IgD-negative memory B cell (primary cell): Measurements from ENCODE around the gene MIS18A. TPM values are rescaled to one million over a fixed set of nuclear protein-coding genes. Genes with fewer than 3 reads are reported as not detected.

Experiments used
- H3K27ac Mint-ChIP-seq, 3 donors: one replicate each; pipeline ENCODE4 v1.8.0; 2020 to 2022; ENCODE audit warnings: mild to moderate bottlenecking in 3 of 3, mixed read lengths in 3 of 3, moderate library complexity in 1 of 3
- H3K27me3 Mint-ChIP-seq: one replicate; pipeline ENCODE4 v1.8.0; 2021; ENCODE audit warnings: mixed read lengths
- H3K36me3 Mint-ChIP-seq: one replicate; pipeline ENCODE4 v1.8.0; 2020; ENCODE audit warnings: mild to moderate bottlenecking, mixed read lengths
- H3K4me1 Mint-ChIP-seq, 3 donors: one replicate each; pipeline ENCODE4 v1.8.0; 2020 to 2022; ENCODE audit warnings: mixed read lengths in 3 of 3, mild to moderate bottlenecking in 1 of 3
- H3K4me3 Mint-ChIP-seq, 4 donors: one replicate each; pipeline ENCODE4 v1.8.0; 2020 to 2022; ENCODE audit warnings: mild to moderate bottlenecking in 4 of 4, mixed read lengths in 4 of 4, moderate library complexity in 3 of 4
- H3K9me3 Mint-ChIP-seq, 3 donors: one replicate each; pipeline ENCODE4 v1.8.0; 2020 to 2021; ENCODE audit warnings: mixed read lengths in 3 of 3, mild to moderate bottlenecking in 1 of 3
- polyA plus RNA-seq: library from polyadenylated mRNA; unstranded; fragments of 300-500 nt; fragmentation: Illumina TruSeq; gene quantifications from one replicate; pipeline ENCODE4 v1.2.3, GENCODE V29; 2021

MIS18A gene
- 10.5 TPM for polyA plus RNA-seq

DNA sequence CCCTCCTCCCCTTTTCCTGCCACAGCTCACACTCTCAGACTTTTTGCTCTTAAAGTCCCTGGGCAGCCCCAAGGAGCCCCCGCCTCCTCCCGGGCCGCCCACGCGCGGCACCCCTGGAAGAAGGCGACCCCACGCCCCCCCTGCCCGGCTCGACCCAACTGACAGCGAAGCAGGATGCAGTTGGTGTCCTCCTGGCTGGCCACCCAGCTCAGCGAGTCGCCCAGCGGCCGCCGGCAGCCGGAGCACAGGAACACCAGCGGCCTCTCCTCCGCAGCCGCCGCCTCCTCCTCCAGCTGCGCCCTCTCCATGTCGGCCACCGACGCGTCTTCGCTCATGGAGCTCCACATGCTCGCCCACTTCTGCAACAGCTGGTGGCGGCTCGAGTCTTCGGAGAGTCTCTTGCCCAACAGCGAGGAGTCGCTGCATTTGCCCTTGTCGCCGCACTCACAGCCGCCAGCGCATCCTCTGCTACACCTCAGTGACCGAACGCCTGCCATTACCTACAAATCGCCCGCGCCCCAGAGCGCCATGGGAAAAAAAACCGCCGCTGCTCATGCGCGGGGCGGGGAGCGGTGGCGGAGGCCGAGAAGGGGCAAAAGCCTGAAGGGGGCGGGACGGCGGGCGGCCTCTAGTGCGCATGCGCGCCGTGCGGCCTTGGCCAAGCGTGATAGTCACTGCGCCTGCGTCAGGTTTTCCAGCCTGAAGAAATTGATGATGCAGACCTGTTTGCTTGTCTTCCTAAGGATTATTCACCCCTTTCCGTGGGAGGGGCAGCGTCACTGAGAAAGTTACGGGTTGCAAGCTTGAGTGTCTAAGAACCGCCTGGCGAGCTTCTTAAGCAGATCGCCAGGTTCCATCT, at the start of gene MIS18A:
TSS of gene MIS18A (minus strand) at position 532 of the 859 bp plus-strand sequence. CDS start at position 497, 35 bp downstream.
- Mint-ChIP-seq H3K4me1 (peaks cover 7 to 20% (median 12%) of the 10 kb centered on the region in 3 donors), H3K27ac (peak within 1 kb of the TSS; percentile 92 to 99 (median 99)), H3K4me3 (peak within 1 kb of the TSS; percentile 97 to 99 (median 99)), H3K9me3 (peaks cover 0 to 3% (median 0%) of the 10 kb centered on the region in 3 donors), H3K36me3 (peaks cover 14% of the 10 kb centered on the region), H3K27me3 (no peaks in the 10 kb centered on the region)

GRCh38 chr21:32328595-32328994, 49.7 kb upstream of the MIS18A start:
- peaks cover 36% of the 10 kb centered on the region for H3K36me3 Mint-ChIP-seq
- peaks cover 0 to 9% (median 1%) of the 10 kb centered on the region in 3 donors for H3K9me3 Mint-ChIP-seq
- peaks cover 5% of the 10 kb centered on the region in 3 donors for H3K4me1 Mint-ChIP-seq
- H3K27ac Mint-ChIP-seq: no peak overlapping the region
- H3K4me3 Mint-ChIP-seq: no peak overlapping the region
- H3K27me3 Mint-ChIP-seq: no peaks in the 10 kb centered on the region

DNA sequence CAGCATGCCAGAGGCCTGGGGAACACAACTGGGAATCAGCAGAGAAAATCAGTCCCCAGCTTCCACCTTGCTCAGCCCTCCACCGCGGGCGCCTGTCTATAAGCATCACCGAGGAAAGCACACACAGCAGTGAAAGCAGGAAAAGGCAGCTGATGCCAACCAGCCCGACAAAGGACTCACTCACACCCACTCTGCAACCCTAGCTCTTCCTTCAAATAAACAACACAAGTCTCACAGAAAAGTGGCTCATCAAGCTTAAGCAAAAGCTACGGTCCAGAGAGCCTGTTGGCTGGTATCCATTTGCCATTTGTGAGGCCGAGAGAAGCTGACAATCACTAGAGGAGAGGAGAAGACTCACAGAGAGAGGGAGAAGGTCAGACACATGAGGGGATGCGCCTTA, 46.9 kb upstream of the MIS18A start:
- Mint-ChIP-seq H3K4me3 (no peak overlapping the region), H3K36me3 (peaks cover 24% of the 10 kb centered on the region), H3K27ac (no peak overlapping the region), H3K4me1 (no peaks in the 10 kb centered on the region), H3K9me3 (peaks cover 0 to 4% (median 0%) of the 10 kb centered on the region in 3 donors), H3K27me3 (no peaks in the 10 kb centered on the region)

DNA sequence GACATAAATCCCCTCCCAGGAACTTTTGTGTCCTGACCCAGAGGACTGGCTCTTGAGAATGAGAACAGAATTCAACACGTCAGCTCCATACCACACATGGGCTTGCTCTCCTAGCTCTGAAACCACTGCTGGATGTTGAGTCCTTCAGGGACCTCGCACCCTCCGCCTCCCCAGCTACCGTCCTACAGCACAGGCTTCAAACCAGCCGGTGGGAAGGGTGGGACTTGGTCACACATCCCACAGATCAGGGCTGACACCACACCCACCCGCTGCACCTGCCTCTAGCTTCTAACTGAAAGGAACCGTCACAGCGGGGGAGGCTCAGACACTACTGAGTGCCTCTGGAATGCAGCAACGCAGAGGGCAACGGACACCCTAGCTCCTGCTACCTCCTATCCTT, 43.8 kb upstream of the MIS18A start:
- Mint-ChIP-seq H3K27ac (no peak overlapping the region), H3K9me3 (peaks cover 0 to 2% (median 0%) of the 10 kb centered on the region in 3 donors), H3K36me3 (peaks cover 17% of the 10 kb centered on the region), H3K27me3 (no peaks in the 10 kb centered on the region), H3K4me3 (no peak overlapping the region), H3K4me1 (no peaks in the 10 kb centered on the region)

- Mint-ChIP-seq H3K36me3 (peaks cover 16% of the 10 kb centered on the region), H3K27me3 (no peaks in the 10 kb centered on the region), H3K9me3 (no peaks in the 10 kb centered on the region), H3K4me1 (no peaks in the 10 kb centered on the region), H3K4me3 (no peak overlapping the region), H3K27ac (no peak overlapping the region)
Observed at GRCh38 chr21:32322103-32322502, 43.3 kb upstream of the MIS18A start.

DNA sequence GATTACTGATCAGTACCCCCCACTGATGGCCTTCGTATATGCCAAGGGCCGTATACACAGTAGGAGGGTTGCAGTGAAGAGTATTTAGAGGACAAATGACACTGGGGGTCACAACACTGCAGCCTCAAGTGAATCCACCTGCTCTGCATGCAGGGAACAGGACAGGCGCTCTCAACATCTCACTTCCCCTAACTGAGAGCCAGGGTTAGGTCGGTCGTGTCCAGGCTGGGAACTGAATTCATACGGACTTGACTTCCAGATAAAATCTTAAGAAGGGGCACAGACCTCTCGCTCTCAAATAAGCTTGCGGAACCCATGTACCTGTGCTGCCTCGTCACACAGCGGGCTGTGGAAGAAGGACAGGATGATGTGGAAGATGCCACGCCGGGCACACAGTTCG, 42.6 kb upstream of the MIS18A start:
- no peaks in the 10 kb centered on the region for H3K9me3 Mint-ChIP-seq
- H3K4me3 Mint-ChIP-seq: no peak overlapping the region
- no peak overlapping the region for H3K27ac Mint-ChIP-seq
- H3K27me3 Mint-ChIP-seq: no peaks in the 10 kb centered on the region
- H3K4me1 Mint-ChIP-seq: no peaks in the 10 kb centered on the region
- H3K36me3 Mint-ChIP-seq: peaks cover 12% of the 10 kb centered on the region

DNA sequence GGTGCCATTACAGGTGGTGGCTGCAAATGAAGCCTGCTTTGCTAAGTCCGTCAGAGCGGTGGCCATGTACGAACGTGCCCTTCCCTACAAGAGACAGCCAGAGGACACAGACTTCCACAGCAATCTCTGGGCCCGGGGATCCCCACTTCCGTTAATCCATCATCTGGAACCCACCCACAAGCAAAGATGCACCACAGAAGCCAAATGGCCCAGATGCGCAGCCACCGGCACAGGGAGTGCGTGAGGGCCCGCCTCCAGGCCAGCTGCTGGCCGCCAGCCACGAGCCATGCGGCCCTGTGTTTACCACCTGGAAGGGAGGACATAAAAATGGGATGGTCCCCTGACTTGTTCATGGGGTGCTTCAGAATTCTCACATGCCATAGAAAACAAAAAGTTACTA, 41.9 kb upstream of the MIS18A start:
- Mint-ChIP-seq H3K27ac (no peak overlapping the region), H3K36me3 (peaks cover 9% of the 10 kb centered on the region)

GRCh38 chr21:32320059-32320458, 41.2 kb upstream of the MIS18A start:
- peaks cover 7% of the 10 kb centered on the region for H3K36me3 Mint-ChIP-seq
- no peak overlapping the region for H3K4me3 Mint-ChIP-seq
- no peaks in the 10 kb centered on the region for H3K4me1 Mint-ChIP-seq
- no peaks in the 10 kb centered on the region for H3K9me3 Mint-ChIP-seq
- H3K27ac Mint-ChIP-seq: peak overlapping the region in 1 of 3 donors; percentile 26
- no peaks in the 10 kb centered on the region for H3K27me3 Mint-ChIP-seq

More for the DNA sequence above, 41.9 kb upstream of the MIS18A start:
- H3K4me1 Mint-ChIP-seq: no peaks in the 10 kb centered on the region
- no peaks in the 10 kb centered on the region for H3K27me3 Mint-ChIP-seq
- H3K4me3 Mint-ChIP-seq: no peak overlapping the region
- H3K9me3 Mint-ChIP-seq: no peaks in the 10 kb centered on the region

- H3K36me3 Mint-ChIP-seq: peaks cover 3% of the 10 kb centered on the region
- H3K27ac Mint-ChIP-seq: no peak overlapping the region
- no peaks in the 10 kb centered on the region for H3K9me3 Mint-ChIP-seq
- no peaks in the 10 kb centered on the region for H3K27me3 Mint-ChIP-seq
- no peaks in the 10 kb centered on the region for H3K4me1 Mint-ChIP-seq
- H3K4me3 Mint-ChIP-seq: no peak overlapping the region
Observed at GRCh38 chr21:32319012-32319411, 40.2 kb upstream of the MIS18A start.

DNA sequence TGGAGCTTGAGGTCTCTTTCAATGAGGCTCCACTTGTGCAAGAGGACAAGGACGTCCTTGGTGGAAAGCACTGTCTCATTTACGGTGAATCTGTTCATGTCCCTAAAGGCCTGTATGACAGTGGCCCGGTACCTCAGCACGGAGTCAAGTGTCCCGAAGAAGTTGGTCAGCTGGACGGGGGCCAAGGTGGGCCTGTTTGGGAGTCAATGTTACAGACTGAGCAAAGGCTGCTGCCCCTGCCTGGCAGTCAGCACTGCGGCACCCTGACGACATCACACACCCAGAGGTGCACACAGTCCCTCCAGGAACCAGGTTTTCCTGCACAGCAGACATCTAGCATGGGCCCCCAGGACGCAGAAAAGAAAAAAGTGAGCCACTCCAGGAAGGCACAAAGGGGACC, 38.9 kb upstream of the MIS18A start:
- H3K27ac Mint-ChIP-seq: no peak overlapping the region
- no peaks in the 10 kb centered on the region for H3K4me1 Mint-ChIP-seq
- peaks cover 2% of the 10 kb centered on the region for H3K36me3 Mint-ChIP-seq
- H3K9me3 Mint-ChIP-seq: no peaks in the 10 kb centered on the region
- H3K27me3 Mint-ChIP-seq: no peaks in the 10 kb centered on the region
- H3K4me3 Mint-ChIP-seq: no peak overlapping the region

DNA sequence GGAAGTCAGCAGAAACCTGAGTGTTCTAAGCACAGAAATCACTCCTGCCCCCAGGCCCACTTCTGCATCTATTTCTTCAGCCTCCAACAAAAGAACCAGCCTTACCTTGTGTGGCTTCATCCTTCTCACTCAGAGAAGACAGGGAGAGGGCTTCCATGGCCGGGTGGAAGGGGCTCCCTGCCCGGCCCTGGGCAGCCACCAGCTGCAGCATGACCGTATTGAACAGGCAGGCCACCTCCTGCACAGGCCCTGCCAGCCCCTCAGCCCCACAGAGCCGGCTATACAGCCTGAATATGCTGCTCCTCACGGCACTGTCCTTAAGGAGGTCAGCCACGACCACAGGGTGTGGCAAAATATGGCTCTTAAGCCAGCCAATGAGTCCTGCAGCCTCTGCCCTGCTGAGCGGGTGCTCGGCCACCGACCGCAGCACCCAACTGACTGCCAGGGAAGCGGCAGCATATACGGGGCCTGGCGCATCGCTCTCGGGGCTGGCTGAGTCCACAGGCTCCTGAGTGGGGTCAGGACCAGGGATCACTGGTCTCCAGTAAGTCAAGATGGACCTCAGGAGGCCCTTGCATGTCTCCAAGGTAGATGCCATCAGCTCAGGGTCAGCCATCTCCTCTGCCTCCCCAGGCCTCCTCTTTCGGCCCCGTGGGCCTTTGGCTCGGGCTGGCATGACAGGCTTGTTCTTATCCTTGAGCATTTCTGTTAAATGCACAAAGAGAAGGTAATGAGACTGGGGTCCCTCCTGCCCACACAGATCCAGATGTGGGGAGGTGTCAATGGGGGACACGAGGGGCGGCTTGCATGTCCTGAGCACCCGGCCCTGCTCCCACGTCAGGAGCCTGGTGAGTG, 37.7 kb upstream of the MIS18A start:
- no peaks in the 10 kb centered on the region for H3K27me3 Mint-ChIP-seq
- H3K9me3 Mint-ChIP-seq: no peaks in the 10 kb centered on the region
- H3K27ac Mint-ChIP-seq: no peak overlapping the region

DNA sequence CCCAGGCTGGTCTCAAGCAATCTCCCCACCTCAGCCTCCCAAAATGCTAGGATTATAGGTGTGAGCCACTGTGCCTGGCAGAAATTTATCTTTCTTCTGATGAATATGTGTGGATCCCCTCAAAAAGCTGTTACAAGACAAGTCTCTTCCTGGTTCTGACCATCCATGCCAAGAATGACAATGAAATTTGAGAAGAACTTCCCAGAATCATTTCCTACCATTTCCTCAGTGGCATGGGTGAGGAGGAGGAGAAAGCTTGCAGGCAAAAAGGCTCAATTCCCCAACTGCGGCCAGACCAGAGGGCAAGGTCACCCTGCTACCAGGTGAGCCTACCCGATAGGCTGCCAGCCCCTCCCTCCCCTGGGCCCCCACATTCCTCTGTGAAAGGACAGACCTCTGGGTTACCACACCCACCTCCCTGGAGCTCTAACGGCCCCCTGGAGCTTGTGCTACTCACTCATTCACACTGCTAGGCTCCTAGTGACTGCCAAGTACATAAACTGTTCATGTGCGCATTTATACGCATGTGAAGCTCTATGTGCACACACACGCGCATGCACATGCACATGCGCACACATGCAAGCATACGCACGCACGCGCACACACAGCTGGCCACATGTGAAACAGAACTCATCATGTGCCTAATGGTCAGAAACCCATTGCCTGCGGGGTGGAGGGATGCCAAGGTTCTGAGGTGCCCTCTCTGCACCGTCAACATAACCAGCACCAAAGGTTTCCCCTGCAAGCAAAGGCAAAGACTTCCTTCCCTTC, 36.8 kb upstream of the MIS18A start:
- H3K36me3 Mint-ChIP-seq: peaks cover 5% of the 10 kb centered on the region
- no peaks in the 10 kb centered on the region for H3K27me3 Mint-ChIP-seq
- no peaks in the 10 kb centered on the region for H3K9me3 Mint-ChIP-seq
- peak overlapping the region in 1 of 3 donors; percentile 46 for H3K27ac Mint-ChIP-seq
- no peak overlapping the region for H3K4me3 Mint-ChIP-seq
- H3K4me1 Mint-ChIP-seq: no peaks in the 10 kb centered on the region

More for the DNA sequence above, 37.7 kb upstream of the MIS18A start:
- Mint-ChIP-seq H3K4me1 (no peaks in the 10 kb centered on the region), H3K36me3 (peaks cover 5% of the 10 kb centered on the region), H3K4me3 (no peak overlapping the region)

DNA sequence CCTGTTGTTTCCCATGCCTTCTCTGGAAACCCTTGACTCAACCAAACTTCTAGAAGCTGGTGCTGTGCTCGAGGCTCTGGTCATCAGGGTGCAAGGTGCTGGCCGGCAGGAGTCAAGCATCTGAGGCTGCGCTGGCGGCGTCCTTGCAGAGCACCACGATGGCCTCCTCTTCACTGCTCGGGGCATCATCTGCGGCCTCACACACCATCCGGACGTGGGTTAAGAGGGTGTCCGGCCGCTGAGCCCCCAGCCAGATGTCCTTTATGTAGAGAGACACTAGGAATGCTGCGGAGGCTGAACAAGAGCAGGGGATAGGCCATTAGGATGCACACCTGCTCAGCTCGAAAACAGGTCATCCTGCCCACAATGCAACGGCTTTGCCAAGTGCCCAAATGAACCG, 36.0 kb upstream of the MIS18A start:
- Mint-ChIP-seq H3K27me3 (no peaks in the 10 kb centered on the region), H3K4me3 (no peak overlapping the region), H3K4me1 (no peaks in the 10 kb centered on the region), H3K9me3 (no peaks in the 10 kb centered on the region), H3K27ac (no peak overlapping the region), H3K36me3 (peaks cover 3% of the 10 kb centered on the region)

GRCh38 chr21:32312976-32313375, 34.1 kb upstream of the MIS18A start:
- H3K27me3 Mint-ChIP-seq: no peaks in the 10 kb centered on the region
- no peaks in the 10 kb centered on the region for H3K9me3 Mint-ChIP-seq
- no peak overlapping the region for H3K27ac Mint-ChIP-seq
- peaks cover 3% of the 10 kb centered on the region for H3K36me3 Mint-ChIP-seq
- no peak overlapping the region for H3K4me3 Mint-ChIP-seq
- H3K4me1 Mint-ChIP-seq: no peaks in the 10 kb centered on the region

DNA sequence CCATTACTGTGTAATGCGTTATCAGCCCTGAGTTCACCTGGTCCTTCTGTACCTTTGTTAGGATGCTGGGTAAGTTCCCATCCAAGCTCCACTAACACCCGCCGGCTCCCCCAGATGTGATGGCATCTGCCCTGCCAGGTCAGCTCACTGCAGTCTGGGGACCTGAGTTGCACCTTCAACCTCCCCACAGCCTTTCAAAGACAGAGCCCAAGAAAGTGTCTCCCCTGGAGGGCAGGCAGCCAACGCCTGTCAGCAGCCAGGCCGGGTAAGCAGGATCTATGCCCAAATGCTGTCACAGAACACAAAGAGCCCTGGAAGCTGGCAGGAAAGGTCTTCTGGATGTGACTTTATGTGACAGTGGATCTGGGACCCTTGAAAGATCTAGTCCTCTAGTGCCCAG, 33.5 kb upstream of the MIS18A start:
- Mint-ChIP-seq H3K9me3 (no peaks in the 10 kb centered on the region), H3K4me3 (no peak overlapping the region), H3K27ac (no peak overlapping the region), H3K36me3 (peaks cover 3% of the 10 kb centered on the region), H3K4me1 (no peaks in the 10 kb centered on the region), H3K27me3 (no peaks in the 10 kb centered on the region)
